ENCODE results near the gene SLC32A1. TPM values are rescaled to one million over a fixed set of nuclear protein-coding genes. Genes with fewer than 3 reads are reported as not detected.

The SLC32A1 gene
- total and polyA plus RNA-seq, 2 of the 13 experiments (the other 11 are each of a cell fraction or from before 2014, with no cell fraction given), result not detected

GRCh38 chr20:38770546-38770945, 46.3 kb downstream of the SLC32A1 start (continued):
- no peak for TF ChIP-seq CSRNP2 (CRISPR knock-in tag; conservative IDR thresholded peaks at IDR 0.05; ENCODE audit: low read depth)
- TF ChIP-seq NCOR1 (IDR thresholded peaks at IDR 0.05; ENCODE audit: borderline replicate concordance, low read length), result no peak
- TF ChIP-seq PPARG (CRISPR knock-in tag; conservative IDR thresholded peaks at IDR 0.05), result no peak
- TF ChIP-seq GABPA (IDR thresholded peaks at IDR 0.05; ENCODE audit: low read depth, low read length), result no peak
- no peak for TF ChIP-seq GABPA (CRISPR knock-in tag; IDR thresholded peaks at IDR 0.05; ENCODE audit: low read depth)
- no peak for TF ChIP-seq NBN (conservative IDR thresholded peaks at IDR 0.05)
- no peak for TF ChIP-seq SRY (CRISPR knock-in tag; IDR thresholded peaks at IDR 0.05)
- no peak for TF ChIP-seq ETS1 (CRISPR knock-in tag; IDR thresholded peaks at IDR 0.05)
- peak; percentile 34; the same call in 1 of the 2 replicates for TF ChIP-seq ZNF687 (CRISPR knock-in tag; IDR thresholded peaks at IDR 0.05)
- TF ChIP-seq RXRA (CRISPR knock-in tag; IDR thresholded peaks at IDR 0.05), result no peak
- no peak for TF ChIP-seq RAD21 (CRISPR knock-in tag; IDR thresholded peaks at IDR 0.05)
- TF ChIP-seq ZNF7 (CRISPR knock-in tag; IDR thresholded peaks at IDR 0.05), result 0 out of 2 replicates have a peak, but pooled peaks have one; percentile 30
- no peak for TF ChIP-seq KLF13 (CRISPR knock-in tag; IDR thresholded peaks at IDR 0.05)
- TF ChIP-seq MED1 (CRISPR knock-in tag; IDR thresholded peaks at IDR 0.05), result no peak
- TF ChIP-seq PREB (CRISPR knock-in tag; IDR thresholded peaks at IDR 0.05), result no peak
- no peak for TF ChIP-seq SMARCE1 (IDR thresholded peaks at IDR 0.05; ENCODE audit: borderline replicate concordance)
- TF ChIP-seq NFATC3 (CRISPR knock-in tag; IDR thresholded peaks at IDR 0.05), result no peak
- no peak for TF ChIP-seq TIGD3 (CRISPR knock-in tag; IDR thresholded peaks at IDR 0.05; ENCODE audit: borderline replicate concordance)
